H1 (cell line): ENCODE results near the gene ALOX15. TPM values are rescaled to one million over a fixed set of nuclear protein-coding genes. Genes with fewer than 3 reads are reported as not detected.

Source experiments
- GTF2F1 ChIP-seq: IDR thresholded peaks from 2 replicates; pipeline ENCODE4 v1.6.1; 2012; ENCODE audit warnings: low read depth, low read length, improper control_type of control experiment, borderline replicate concordance
- polyA plus RNA-seq, 7 experiments: library from polyadenylated mRNA; depleted of rRNA in 3 of 7; stranded (reverse) in 5 of 7; unstranded in 2 of 7; fragments of >200 nt in 5 of 7; fragments of 200-250 nt in 2 of 7; gene quantifications; 1 replicate in 5 of 7; 2 replicates in 1 of 7; 4 replicates in 1 of 7; pipeline versions ENCODE4 v1.2.1 to v1.2.3, GENCODE V29; 2011 to 2013; ENCODE audit warnings: missing spikeins in 2 of 7, mixed read lengths in 2 of 7
- total RNA-seq: library from RNA; stranded (reverse); fragmentation: NEBNext Ultra II Directional; extraction: Animal tissue kit (Norgen Biotek cat#: 25700); gene quantifications from 2 replicates; pipeline ENCODE4 v1.2.1, GENCODE V29; 2021

The ALOX15 gene
- total and polyA plus RNA-seq, 2 of the 8 experiments (the other 6 are each of a cell fraction or from before 2014, with no cell fraction given), result 1.5 to 1.7 TPM

GRCh38 chr17:4602041-4602440, 39.4 kb downstream of the ALOX15 start (continued):
- TF ChIP-seq GTF2F1, result no peak
